GM23248 (cell line): ENCODE measurements around the gene LSR.

Experiments
- EZH2 ChIP-seq: fragments of 200-600 bp; sonication (generic); IDR thresholded peaks from 2 replicates; pipeline ENCODE4 v1.6.1; 2018; ENCODE audit warnings: antibody characterized with exemption, mild to moderate bottlenecking; ENCODE audit not compliant: insufficient read depth, poor library complexity, severe bottlenecking
- EZH2phosphoT487 ChIP-seq: fragments of 200-600 bp; sonication (generic); IDR thresholded peaks from 2 replicates; pipeline ENCODE4 v1.6.1; 2018; ENCODE audit warnings: antibody characterized with exemption, moderate library complexity, mild to moderate bottlenecking, low read depth; ENCODE audit not compliant: insufficient read depth

DNA sequence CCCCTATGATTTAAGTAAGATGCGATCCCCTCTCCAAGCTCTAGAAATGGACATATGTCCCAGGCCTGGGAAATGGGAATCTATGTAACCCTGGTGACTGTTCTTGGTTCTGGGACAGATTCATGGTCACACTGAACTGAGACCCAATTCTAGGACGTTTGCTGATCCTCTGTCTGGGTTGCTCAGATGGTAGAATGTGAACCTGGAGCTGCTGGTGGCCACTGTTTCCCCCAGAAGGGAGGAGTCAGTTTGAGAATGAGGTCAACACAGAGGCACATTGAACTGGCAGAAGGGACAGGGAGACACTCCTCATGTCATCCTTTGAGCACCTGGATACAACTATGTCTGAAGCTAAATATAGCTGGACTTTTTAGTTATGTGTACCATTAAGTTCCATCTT, 49.3 kb upstream of the LSR start:
- TF ChIP-seq EZH2 (no peak), EZH2phosphoT487 (no peak)
